ENCODE results near the gene CBLIF. TPM values are rescaled to one million over a fixed set of nuclear protein-coding genes. Genes with fewer than 3 reads are reported as not detected.

Gene CBLIF
- total and polyA plus RNA-seq, 2 of the 8 experiments (the other 6 are each of a cell fraction or from before 2014, with no cell fraction given), result not detected

- TF ChIP-seq CHD7 (IDR thresholded peaks at IDR 0.05; ENCODE audit: insufficient replicate concordance, low read length), result no peak
- TF ChIP-seq TEAD4 (IDR thresholded peaks at IDR 0.05; ENCODE audit: low read depth, low read length), result no peak
- no peak for TF ChIP-seq KDM1A (IDR thresholded peaks at IDR 0.05; ENCODE audit: borderline replicate concordance, low read length)
- no peak for TF ChIP-seq SP4 (IDR thresholded peaks at IDR 0.05; ENCODE audit: low read length)
- TF ChIP-seq ZNF274 (IDR thresholded peaks at IDR 0.05; ENCODE audit: borderline replicate concordance, extremely low read depth, low read length), result no peak
Observed at GRCh38 chr11:59829358-59829757, 15.9 kb downstream of the CBLIF start (continued).

All from H1 (cell line).